Hepatocyte (in vitro differentiated cells): ENCODE data around the gene SLC39A8. TPM values are rescaled to one million over a fixed set of nuclear protein-coding genes. Genes with fewer than 3 reads are reported as not detected.

ENCODE experiments used
- DNase-seq: peaks from one replicate; pipeline ENCODE4 v3.0.0-alpha.2; 2016; ENCODE audit warnings: low spot score
- H2AFZ ChIP-seq: fragments of 200-600 bp; sonication (generic); 2 replicates; pipeline ENCODE4 v1.6.0; 2016; ENCODE audit warnings: antibody characterized with exemption, mild to moderate bottlenecking
- H3K27ac ChIP-seq: fragments of 200-600 bp; sonication (generic); 2 replicates; pipeline ENCODE4 v1.5.1; 2016; ENCODE audit warnings: mild to moderate bottlenecking
- H3K27me3 ChIP-seq: fragments of 200-600 bp; sonication (generic); 2 replicates; pipeline ENCODE4 v1.6.1; 2016
- H3K36me3 ChIP-seq: fragments of 200-600 bp; sonication (generic); replicated peaks from 2 replicates; pipeline ENCODE4 v1.5.1; 2016; ENCODE audit warnings: low read depth; ENCODE audit not compliant: insufficient read depth
- H3K4me1 ChIP-seq: fragments of 200-600 bp; sonication (generic); 2 replicates; pipeline ENCODE4 v1.5.1; 2016; ENCODE audit warnings: mild to moderate bottlenecking, moderate library complexity; ENCODE audit not compliant: insufficient read depth
- H3K4me2 ChIP-seq: fragments of 200-600 bp; sonication (generic); 2 replicates; pipeline ENCODE4 v1.6.0; 2016
- H3K4me3 ChIP-seq: fragments of 200-600 bp; sonication (generic); 2 replicates; pipeline ENCODE4 v1.5.1; 2016; ENCODE audit warnings: mild to moderate bottlenecking
- H3K79me2 ChIP-seq: fragments of 200-600 bp; sonication (generic); 2 replicates; pipeline ENCODE4 v1.6.0; 2017; ENCODE audit warnings: mild to moderate bottlenecking
- H3K9me2 ChIP-seq: fragments of 200-600 bp; sonication (generic); replicated peaks from 2 replicates; pipeline ENCODE4 v1.6.0; 2017; ENCODE audit warnings: mild to moderate bottlenecking; ENCODE audit not compliant: insufficient read depth
- H3K9me3 ChIP-seq: fragments of 200-600 bp; sonication (generic); 2 replicates; pipeline ENCODE4 v1.5.1; 2016; ENCODE audit warnings: low read depth, mild to moderate bottlenecking
- H4K20me1 ChIP-seq: fragments of 200-600 bp; sonication (generic); 2 replicates; pipeline ENCODE4 v1.6.0; 2016; ENCODE audit warnings: mild to moderate bottlenecking; ENCODE audit not compliant: insufficient read depth, poor library complexity, severe bottlenecking
- CTCF ChIP-seq: fragments of 200-600 bp; sonication (generic); IDR thresholded peaks from 2 replicates; pipeline ENCODE4 v1.5.1; 2016; ENCODE audit warnings: antibody characterized with exemption, mild to moderate bottlenecking; ENCODE audit not compliant: poor library complexity
- EZH2 ChIP-seq: fragments of 200-600 bp; sonication (generic); IDR thresholded peaks from 2 replicates; pipeline ENCODE4 v1.6.1; 2016; ENCODE audit warnings: antibody characterized with exemption, mild to moderate bottlenecking, borderline replicate concordance
- EZH2phosphoT487 ChIP-seq: fragments of 200-600 bp; sonication (generic); IDR thresholded peaks from one replicate; pipeline ENCODE4 v1.6.1; 2018; ENCODE audit warnings: antibody characterized with exemption, mild to moderate bottlenecking, low read depth, moderate library complexity; ENCODE audit not compliant: unreplicated experiment, severe bottlenecking
- WGBS: methylation state at CpG from one replicate; pipeline ENCODE4 v1.1.6; 2016; ENCODE audit warnings: low lambda C conversion rate; ENCODE audit errors: missing lambda C conversion rate; 5-methylcytosine and 5-hydroxymethylcytosine counted together
- polyA plus RNA-seq: library from polyadenylated mRNA; unstranded; fragments of >200 nt; fragmentation: Nextera tagmentation; extraction: Ambion mirVana; gene quantifications from 2 replicates; pipeline ENCODE4 v1.2.1, GENCODE V29; 2016
- total RNA-seq: library from RNA; depleted of rRNA; stranded (reverse); fragments of >200 nt; gene quantifications from 2 replicates; pipeline ENCODE4 v1.2.3, GENCODE V29; 2014

The SLC39A8 gene
- total and polyA plus RNA-seq, 2 experiments from 2014 or later = 15.9 to 22.3 TPM

- 63% methylated on average over 3 of the region's 3 CpGs for WGBS
- H3K27me3 ChIP-seq = no peaks in the 10 kb centered on the region
- H3K9me3 ChIP-seq = no peaks in the 10 kb centered on the region
- H3K4me1 ChIP-seq = peaks cover 10% of the 10 kb centered on the region
- no peak for TF ChIP-seq EZH2
- TF ChIP-seq CTCF = no peak
- TF ChIP-seq EZH2phosphoT487 = no peak
- no peak overlapping the region for H2AFZ ChIP-seq
- no peak overlapping the region for H3K4me2 ChIP-seq
- H3K79me2 ChIP-seq = no peaks in the 10 kb centered on the region
- H3K4me3 ChIP-seq = no peak overlapping the region
- H3K36me3 ChIP-seq = no peaks in the 10 kb centered on the region
- no peak for DNase-seq
- no peaks in the 10 kb centered on the region for H3K9me2 ChIP-seq
- no peaks in the 10 kb centered on the region for H4K20me1 ChIP-seq
- H3K27ac ChIP-seq = no peak overlapping the region
These were observed 89.0 kb downstream of the SLC39A8 start for GRCh38 chr4:102256321-102256720.

GRCh38 chr4:102253860-102254259 lies 91.4 kb downstream of the SLC39A8 start:
- no peaks in the 10 kb centered on the region for H4K20me1 ChIP-seq
- H2AFZ ChIP-seq = no peak overlapping the region
- no peaks in the 10 kb centered on the region for H3K36me3 ChIP-seq
- no peaks in the 10 kb centered on the region for H3K79me2 ChIP-seq
- H3K27me3 ChIP-seq = no peaks in the 10 kb centered on the region
- DNase-seq = no peak
- no peak for TF ChIP-seq CTCF
- no peak for TF ChIP-seq EZH2phosphoT487
- TF ChIP-seq EZH2 = no peak
- H3K9me2 ChIP-seq = no peaks in the 10 kb centered on the region
- WGBS = 96% methylated on average over 2 of the region's 2 CpGs
- H3K9me3 ChIP-seq = no peaks in the 10 kb centered on the region
- H3K4me1 ChIP-seq = no peaks in the 10 kb centered on the region
- no peak overlapping the region for H3K27ac ChIP-seq
- H3K4me3 ChIP-seq = no peak overlapping the region
- H3K4me2 ChIP-seq = no peak overlapping the region

- TF ChIP-seq EZH2phosphoT487 = no peak
- no peak for TF ChIP-seq EZH2
- no peak for TF ChIP-seq CTCF
- H3K9me3 ChIP-seq = no peaks in the 10 kb centered on the region
- no peak overlapping the region for H2AFZ ChIP-seq
- H3K4me3 ChIP-seq = no peak overlapping the region
- H3K4me2 ChIP-seq = no peak overlapping the region
- DNase-seq = no peak
- H3K4me1 ChIP-seq = no peaks in the 10 kb centered on the region
- no peaks in the 10 kb centered on the region for H3K27me3 ChIP-seq
- no peaks in the 10 kb centered on the region for H3K36me3 ChIP-seq
- H4K20me1 ChIP-seq = no peaks in the 10 kb centered on the region
- no peaks in the 10 kb centered on the region for H3K79me2 ChIP-seq
- no peak overlapping the region for H3K27ac ChIP-seq
- no peaks in the 10 kb centered on the region for H3K9me2 ChIP-seq
- WGBS = 78% methylated on average over 2 of the region's 2 CpGs
These were observed 93.1 kb downstream of the SLC39A8 start for GRCh38 chr4:102252171-102252570.

- no peak for DNase-seq
- Histone ChIP-seq H3K9me2 (no peaks in the 10 kb centered on the region), H3K4me2 (no peak overlapping the region), H3K79me2 (no peaks in the 10 kb centered on the region), H3K4me3 (no peak overlapping the region), H4K20me1 (no peaks in the 10 kb centered on the region), H3K9me3 (no peaks in the 10 kb centered on the region), H2AFZ (no peak overlapping the region), H3K27me3 (no peaks in the 10 kb centered on the region), H3K4me1 (no peaks in the 10 kb centered on the region), H3K27ac (no peak overlapping the region), H3K36me3 (no peaks in the 10 kb centered on the region)
- TF ChIP-seq EZH2phosphoT487 (no peak), EZH2 (no peak), CTCF (no peak)
- 78% methylated on average over 20 of the region's 26 CpGs for WGBS
These were observed 94.9 kb downstream of the SLC39A8 start for GRCh38 chr4:102250341-102250740.
